Neural progenitor cell (in vitro differentiated cells): ENCODE data around the gene RPL34. TPM values are rescaled to one million over a fixed set of nuclear protein-coding genes. Genes with fewer than 3 reads are reported as not detected.

Experiments
- DNase-seq: peaks from one replicate; pipeline ENCODE4 v3.0.0-alpha.2; 2016; ENCODE audit warnings: low spot score
- H2AFZ ChIP-seq: fragments of 200-600 bp; sonication (generic); replicated peaks from 2 replicates; pipeline ENCODE4 v1.6.1; 2016; ENCODE audit warnings: antibody characterized with exemption
- H3F3A ChIP-seq: fragments of 200-600 bp; sonication (generic); 2 replicates; pipeline ENCODE4 v1.6.1; 2016; ENCODE audit warnings: antibody characterized with exemption, low read depth
- H3K27ac ChIP-seq: fragments of 200-600 bp; sonication (generic); 2 replicates; pipeline ENCODE4 v1.5.1; 2016; ENCODE audit warnings: mild to moderate bottlenecking
- H3K27me3 ChIP-seq: fragments of 200-600 bp; sonication (generic); 2 replicates; pipeline ENCODE4 v1.6.1; 2016; ENCODE audit warnings: mild to moderate bottlenecking, moderate library complexity
- H3K36me3 ChIP-seq: fragments of 200-600 bp; sonication (generic); 2 replicates; pipeline ENCODE4 v1.5.1; 2016
- H3K4me1 ChIP-seq: fragments of 200-600 bp; sonication (generic); 2 replicates; pipeline ENCODE4 v1.6.1; 2016; ENCODE audit warnings: mixed run types
- H3K4me2 ChIP-seq: fragments of 200-600 bp; sonication (generic); 2 replicates; pipeline ENCODE4 v1.6.1; 2016
- H3K4me3 ChIP-seq: fragments of 200-600 bp; sonication (generic); 2 replicates; pipeline ENCODE4 v1.5.1; 2016
- H3K79me2 ChIP-seq: fragments of 200-600 bp; sonication (generic); 2 replicates; pipeline ENCODE4 v1.6.1; 2016; ENCODE audit warnings: low read depth
- H3K9ac ChIP-seq: fragments of 200-600 bp; sonication (generic); 2 replicates; pipeline ENCODE4 v1.6.1; 2016
- H3K9me3 ChIP-seq: fragments of 200-600 bp; sonication (generic); 2 replicates; pipeline ENCODE4 v1.5.1; 2016; ENCODE audit warnings: low read depth
- H4K20me1 ChIP-seq: fragments of 200-600 bp; sonication (generic); 2 replicates; pipeline ENCODE4 v1.6.1; 2016; ENCODE audit warnings: low read depth
- H3K27ac Mint-ChIP-seq: 3 replicates; pipeline ENCODE4 v1.8.0; 2021; ENCODE audit warnings: mixed read lengths
- H3K27me3 Mint-ChIP-seq: 2 replicates; pipeline ENCODE4 v1.8.0; 2022; ENCODE audit warnings: low read depth, mild to moderate bottlenecking, inconsistent platforms, moderate library complexity, mixed read lengths; ENCODE audit not compliant: insufficient read depth
- H3K36me3 Mint-ChIP-seq: 3 replicates; pipeline ENCODE4 v1.8.0; 2021; ENCODE audit warnings: mixed read lengths
- H3K4me1 Mint-ChIP-seq: 3 replicates; pipeline ENCODE4 v1.8.0; 2021; ENCODE audit warnings: mixed read lengths
- H3K4me3 Mint-ChIP-seq: 3 replicates; pipeline ENCODE4 v1.8.0; 2021; ENCODE audit warnings: mild to moderate bottlenecking, moderate library complexity, mixed read lengths
- H3K9me3 Mint-ChIP-seq: 3 replicates; pipeline ENCODE4 v1.8.0; 2020; ENCODE audit warnings: mixed read lengths
- CTCF ChIP-seq: fragments of 200-600 bp; sonication (generic); IDR thresholded peaks from 2 replicates; pipeline ENCODE4 v1.5.1; 2017; ENCODE audit warnings: antibody characterized with exemption, mild to moderate bottlenecking
- EZH2 ChIP-seq: fragments of 200-600 bp; sonication (generic); IDR thresholded peaks from 2 replicates; pipeline ENCODE4 v1.6.1; 2017; ENCODE audit warnings: antibody characterized with exemption, mild to moderate bottlenecking, moderate library complexity
- EZH2phosphoT487 ChIP-seq: fragments of 200-600 bp; sonication (generic); IDR thresholded peaks from 2 replicates; pipeline ENCODE4 v1.6.1; 2017; ENCODE audit warnings: antibody characterized with exemption
- total RNA-seq: library from RNA; depleted of rRNA; stranded (reverse); fragments of >200 nt; gene quantifications from 2 replicates; pipeline ENCODE4 v1.2.3, GENCODE V29; 2015; ENCODE audit warnings: low replicate concordance

Gene RPL34
- total RNA-seq, 1 donor from 2014 or later, result 2,510 TPM

DNA sequence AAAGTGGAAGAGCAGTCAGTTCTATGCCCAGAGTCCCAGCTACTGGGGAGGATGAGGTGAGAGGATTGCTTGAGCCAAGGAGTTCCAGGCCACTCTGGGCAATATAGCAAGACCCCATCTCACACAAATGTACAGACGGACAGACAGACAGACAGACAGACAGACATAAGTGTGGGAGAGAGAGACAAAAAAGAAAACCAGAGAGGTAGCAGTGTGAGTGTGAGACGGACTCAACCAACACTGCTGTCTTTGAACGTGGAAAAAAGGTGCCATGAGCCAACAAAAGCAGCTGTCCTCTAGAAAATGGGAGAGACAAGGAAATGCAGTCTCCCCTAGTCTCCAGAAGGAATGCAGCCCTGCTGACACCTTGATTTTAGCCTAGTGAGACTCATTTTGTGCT, 18.2 kb upstream of the RPL34 start:
- Histone ChIP-seq H3K4me1 (no peaks in the 10 kb centered on the region), H3K4me3 (no peak overlapping the region), H3K9ac (no peak overlapping the region), H3K36me3 (no peaks in the 10 kb centered on the region), H3K79me2 (no peaks in the 10 kb centered on the region), H3K27ac (no peak overlapping the region), H3K9me3 (no peaks in the 10 kb centered on the region), H3K4me2 (no peak overlapping the region), H4K20me1 (no peaks in the 10 kb centered on the region), H3F3A (no peaks in the 10 kb centered on the region), H2AFZ (no peak overlapping the region), H3K27me3 (no peaks in the 10 kb centered on the region)
- no peak for DNase-seq
- TF ChIP-seq CTCF, result no peak
- no peak for TF ChIP-seq EZH2
- no peak for TF ChIP-seq EZH2phosphoT487
- Mint-ChIP-seq H3K27ac (no peak overlapping the region), H3K9me3 (peaks cover 9% of the 10 kb centered on the region), H3K27me3 (no peaks in the 10 kb centered on the region), H3K4me3 (no peak overlapping the region), H3K36me3 (peaks cover 2% of the 10 kb centered on the region), H3K4me1 (no peaks in the 10 kb centered on the region)

DNA sequence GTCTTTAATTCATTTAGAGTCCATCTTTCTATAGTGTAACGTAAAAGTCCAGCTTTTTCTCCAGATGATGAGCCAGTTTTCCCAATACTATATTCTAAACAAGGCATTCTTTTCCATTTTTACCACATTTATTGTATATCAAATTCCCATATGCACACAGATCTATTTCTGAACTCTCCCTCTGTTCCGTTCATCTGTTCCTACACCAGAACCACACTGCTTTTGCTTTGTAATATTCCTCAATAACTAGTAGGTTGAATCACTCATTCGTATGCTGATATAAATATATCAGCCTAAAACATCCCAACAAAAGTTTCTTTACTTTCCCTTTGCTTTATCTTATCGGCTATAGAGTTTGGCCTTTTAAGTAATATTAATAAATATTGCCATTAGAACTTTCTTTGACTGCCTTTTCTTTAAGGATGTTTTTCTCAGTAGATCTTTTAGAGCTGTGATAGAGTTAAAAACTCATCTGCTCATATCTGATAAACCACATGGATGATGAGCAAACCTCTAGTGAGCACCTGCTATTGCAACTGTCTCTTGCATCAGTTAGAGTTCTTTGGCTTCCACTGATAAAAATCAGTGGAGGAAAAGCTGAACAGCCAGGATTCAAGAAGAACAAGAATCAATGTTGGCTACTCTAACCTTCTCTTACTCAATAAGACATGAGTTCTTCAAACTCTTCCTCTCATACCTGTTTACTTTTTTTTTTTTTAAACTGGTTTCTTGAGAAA, 13.1 kb upstream of the RPL34 start:
- no peaks in the 10 kb centered on the region for H3K36me3 ChIP-seq
- H2AFZ ChIP-seq, result no peak overlapping the region
- no peaks in the 10 kb centered on the region for H3K27me3 ChIP-seq
- Mint-ChIP-seq H3K36me3 (peaks cover 2% of the 10 kb centered on the region), H3K27me3 (no peaks in the 10 kb centered on the region), H3K4me3 (no peak overlapping the region), H3K9me3 (peaks cover 10% of the 10 kb centered on the region), H3K27ac (no peak overlapping the region), H3K4me1 (peaks cover 10% of the 10 kb centered on the region)
- H3K4me2 ChIP-seq, result no peak overlapping the region
- no peak overlapping the region for H3K4me3 ChIP-seq
- H4K20me1 ChIP-seq, result no peaks in the 10 kb centered on the region
- H3K9ac ChIP-seq, result no peak overlapping the region
- DNase-seq, result no peak
- H3F3A ChIP-seq, result no peaks in the 10 kb centered on the region
- H3K27ac ChIP-seq, result no peak overlapping the region
- no peaks in the 10 kb centered on the region for H3K79me2 ChIP-seq
- H3K4me1 ChIP-seq, result peaks cover 8% of the 10 kb centered on the region
- H3K9me3 ChIP-seq, result no peaks in the 10 kb centered on the region
- TF ChIP-seq EZH2, result no peak
- no peak for TF ChIP-seq EZH2phosphoT487
- TF ChIP-seq CTCF, result no peak

DNA sequence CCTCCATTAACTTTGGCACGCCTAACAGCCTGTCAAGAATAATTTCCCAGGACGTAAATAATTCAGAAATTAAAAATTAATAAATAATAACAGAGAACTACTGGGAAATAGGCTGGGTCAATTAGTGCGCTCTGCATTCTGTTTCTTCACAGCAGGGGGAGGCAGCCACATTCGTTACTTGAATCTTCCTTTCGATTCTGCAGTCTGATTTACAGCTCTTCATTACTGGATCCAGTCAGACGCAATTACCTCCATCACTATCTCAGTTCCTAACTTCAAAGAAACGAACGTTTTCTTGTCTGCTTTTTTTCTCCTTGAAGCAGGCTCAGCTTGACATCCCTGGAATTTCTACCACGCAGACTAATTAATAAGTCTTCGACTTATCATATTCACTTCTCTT, 9.0 kb upstream of the RPL34 start:
- TF ChIP-seq EZH2, result no peak
- no peak for TF ChIP-seq CTCF
- TF ChIP-seq EZH2phosphoT487, result no peak
- Histone ChIP-seq H3K36me3 (no peaks in the 10 kb centered on the region), H3K4me1 (peaks cover 11% of the 10 kb centered on the region), H3K9ac (no peak overlapping the region), H3K4me3 (no peak overlapping the region), H2AFZ (no peak overlapping the region), H3K79me2 (no peaks in the 10 kb centered on the region), H3F3A (no peaks in the 10 kb centered on the region), H3K9me3 (no peaks in the 10 kb centered on the region), H3K27ac (no peak overlapping the region), H4K20me1 (no peaks in the 10 kb centered on the region), H3K27me3 (no peaks in the 10 kb centered on the region), H3K4me2 (no peak overlapping the region)
- Mint-ChIP-seq H3K27me3 (no peaks in the 10 kb centered on the region), H3K36me3 (no peaks in the 10 kb centered on the region), H3K4me1 (peaks cover 13% of the 10 kb centered on the region), H3K9me3 (peaks cover 10% of the 10 kb centered on the region), H3K4me3 (no peak overlapping the region), H3K27ac (no peak overlapping the region)
- peak; percentile 11 for DNase-seq
